SU-DHL-6 (cell line): ENCODE data around the gene ALOX5AP.

Source experiments
- CTCF ChIP-seq: fragments of 200-600 bp; sonication (generic); IDR thresholded peaks from one replicate; pipeline ENCODE4 v1.5.1; 2017; ENCODE audit warnings: antibody characterized with exemption, mild to moderate bottlenecking, low read length, moderate library complexity; ENCODE audit not compliant: insufficient read depth, poor library complexity, severe bottlenecking
- EZH2phosphoT487 ChIP-seq: fragments of 200-600 bp; sonication (generic), shearing (Covaris generic); conservative IDR thresholded peaks from 2 replicates; pipeline ENCODE4 v1.6.1; 2018; ENCODE audit warnings: mild to moderate bottlenecking, antibody characterized with exemption, low read length, moderate library complexity, mixed read lengths

DNA sequence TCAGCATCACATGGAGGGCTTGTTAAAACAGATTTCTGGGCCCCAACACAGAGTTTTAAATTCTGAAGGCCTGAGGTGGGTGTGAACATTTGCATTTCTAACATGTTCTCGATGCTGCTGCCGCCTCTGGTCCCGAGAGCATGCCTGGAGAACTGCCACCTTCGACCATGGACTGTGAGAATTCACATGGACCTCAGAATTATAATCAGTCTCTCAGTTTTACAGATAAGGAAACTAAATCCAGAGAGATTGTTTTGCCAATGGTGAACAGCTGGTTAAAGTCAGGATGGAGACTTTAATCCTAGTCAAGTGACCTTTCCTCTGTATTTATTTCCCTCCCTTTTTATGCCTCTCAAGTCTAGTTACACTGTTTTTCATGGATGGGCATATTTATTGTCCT is 14.7 kb downstream of the ALOX5AP start:
- TF ChIP-seq CTCF = no peak
- TF ChIP-seq EZH2phosphoT487 = no peak
